ENCODE data around the gene AURKB.

GRCh38 chr17:8237175-8237574, 26.8 kb upstream of the AURKB start:
- TF ChIP-seq, protein P1, sequence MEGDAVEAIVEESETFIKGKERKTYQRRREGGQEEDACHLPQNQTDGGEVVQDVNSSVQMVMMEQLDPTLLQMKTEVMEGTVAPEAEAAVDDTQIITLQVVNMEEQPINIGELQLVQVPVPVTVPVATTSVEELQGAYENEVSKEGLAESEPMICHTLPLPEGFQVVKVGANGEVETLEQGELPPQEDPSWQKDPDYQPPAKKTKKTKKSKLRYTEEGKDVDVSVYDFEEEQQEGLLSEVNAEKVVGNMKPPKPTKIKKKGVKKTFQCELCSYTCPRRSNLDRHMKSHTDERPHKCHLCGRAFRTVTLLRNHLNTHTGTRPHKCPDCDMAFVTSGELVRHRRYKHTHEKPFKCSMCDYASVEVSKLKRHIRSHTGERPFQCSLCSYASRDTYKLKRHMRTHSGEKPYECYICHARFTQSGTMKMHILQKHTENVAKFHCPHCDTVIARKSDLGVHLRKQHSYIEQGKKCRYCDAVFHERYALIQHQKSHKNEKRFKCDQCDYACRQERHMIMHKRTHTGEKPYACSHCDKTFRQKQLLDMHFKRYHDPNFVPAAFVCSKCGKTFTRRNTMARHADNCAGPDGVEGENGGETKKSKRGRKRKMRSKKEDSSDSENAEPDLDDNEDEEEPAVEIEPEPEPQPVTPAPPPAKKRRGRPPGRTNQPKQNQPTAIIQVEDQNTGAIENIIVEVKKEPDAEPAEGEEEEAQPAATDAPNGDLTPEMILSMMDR (IDR thresholded peaks at IDR 0.05) = no peak
- TF ChIP-seq POLR2A (IDR thresholded peaks at IDR 0.05) = no peak
- no peak for TF ChIP-seq EP300 (IDR thresholded peaks at IDR 0.05)
- TF ChIP-seq POLR2AphosphoS5 (IDR thresholded peaks at IDR 0.05) = no peak

Data from upper lobe of left lung (tissue), 4 donors.